RPMI7951 (cell line): Measurements from ENCODE around the gene WWTR1. TPM values are rescaled to one million over a fixed set of nuclear protein-coding genes. Genes with fewer than 3 reads are reported as not detected.

ENCODE experiments used
- DNase-seq: peaks from one replicate; pipeline ENCODE4 v3.0.0-alpha.2; 2012; ENCODE audit warnings: low read depth
- total RNA-seq: library from RNA; depleted of rRNA; stranded (reverse); fragments of >200 nt; shearing (Covaris generic); gene quantifications from 2 replicates; pipeline ENCODE4 v1.2.3, GENCODE V29; 2014

WWTR1 gene
- total RNA-seq, 1 experiment from 2014 or later = 107 TPM

DNA sequence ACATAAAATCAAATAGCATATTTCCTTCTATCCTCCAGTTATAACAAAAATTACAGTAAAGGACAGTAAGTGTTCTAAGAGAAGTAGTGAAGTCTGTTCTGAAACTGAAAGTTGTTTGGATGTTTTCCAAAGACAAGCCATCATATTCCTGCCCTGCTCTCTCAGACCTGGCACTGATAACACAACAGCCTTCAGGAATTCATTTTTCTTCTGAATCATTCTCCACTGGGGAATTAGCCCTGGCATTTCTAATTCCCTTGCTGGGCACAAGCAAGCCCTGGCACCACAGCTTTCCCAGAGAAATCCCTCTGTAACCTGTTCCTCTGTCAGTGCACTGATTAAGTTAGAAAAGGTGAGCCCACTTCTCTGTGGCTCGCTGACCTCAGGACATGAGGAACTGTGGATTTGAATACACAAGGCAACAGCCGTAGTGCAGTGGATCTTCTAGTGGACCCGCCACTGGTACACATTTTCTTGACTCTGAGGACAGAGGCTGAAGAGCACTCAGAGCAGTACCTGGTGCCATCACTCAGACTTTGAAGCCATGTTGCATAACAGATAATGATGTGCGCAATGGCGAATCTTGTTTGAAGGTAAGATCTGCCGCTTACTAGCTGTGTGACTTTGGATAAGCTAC lies 61.6 kb downstream of the WWTR1 start:
- peak; percentile 81 for DNase-seq

DNA sequence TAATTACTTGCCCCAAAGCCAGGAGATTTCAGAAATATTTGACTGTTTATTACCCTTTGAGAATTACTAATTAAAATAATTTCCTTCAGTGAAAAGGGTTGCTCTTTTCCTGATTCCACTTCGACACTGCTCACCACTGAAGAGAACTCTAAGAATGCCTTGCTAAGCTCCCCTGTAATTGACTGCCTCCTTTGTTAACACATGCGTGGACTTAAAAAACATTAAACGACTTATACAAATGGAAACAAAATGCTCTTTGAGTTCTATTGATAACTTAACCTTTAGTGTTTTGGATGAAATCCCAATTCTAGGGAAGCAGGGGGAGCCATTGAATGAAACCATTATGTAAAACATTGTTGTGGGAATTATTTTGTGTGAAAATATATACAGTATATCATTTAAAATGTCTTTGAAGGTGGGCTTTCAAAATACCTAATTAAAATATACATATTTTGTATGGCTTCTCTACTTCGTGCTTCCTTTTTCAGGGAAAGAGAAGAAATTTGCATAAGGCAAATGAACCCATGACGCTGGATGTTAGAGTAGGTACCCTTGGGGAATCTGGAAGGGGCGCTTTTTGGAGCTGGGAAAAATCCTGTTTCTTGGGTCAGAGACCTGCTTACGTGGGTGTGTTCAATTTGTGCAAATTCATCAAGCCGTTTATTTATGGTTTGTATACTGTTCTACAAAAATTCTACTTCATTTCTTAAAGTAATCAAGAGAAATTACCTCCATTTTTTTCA lies 64.2 kb downstream of the WWTR1 start:
- DNase-seq = no peak

DNA sequence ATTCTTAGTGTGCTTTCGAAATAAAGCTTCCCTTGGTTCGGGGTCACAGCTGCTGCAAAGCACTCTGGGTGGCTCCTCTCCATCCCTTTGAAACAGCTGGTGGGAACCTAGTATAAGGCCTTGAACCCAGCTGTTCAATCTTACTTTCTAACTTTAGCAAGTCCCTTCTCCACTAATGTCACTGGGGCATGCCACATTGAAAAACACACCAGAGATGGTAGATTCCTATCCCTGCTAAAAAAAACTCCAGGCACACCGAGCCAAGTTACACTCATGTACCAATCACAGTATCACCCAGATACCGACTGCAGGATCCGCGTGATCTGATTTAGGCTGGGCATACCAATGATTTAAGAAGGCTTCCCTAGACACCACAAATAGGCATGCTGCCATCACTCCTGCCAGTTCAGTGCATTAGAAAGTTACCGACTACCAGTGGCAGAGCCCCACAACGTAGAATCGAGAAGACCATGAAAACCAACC lies 65.0 kb downstream of the WWTR1 start:
- peak; percentile 92 for DNase-seq

DNA sequence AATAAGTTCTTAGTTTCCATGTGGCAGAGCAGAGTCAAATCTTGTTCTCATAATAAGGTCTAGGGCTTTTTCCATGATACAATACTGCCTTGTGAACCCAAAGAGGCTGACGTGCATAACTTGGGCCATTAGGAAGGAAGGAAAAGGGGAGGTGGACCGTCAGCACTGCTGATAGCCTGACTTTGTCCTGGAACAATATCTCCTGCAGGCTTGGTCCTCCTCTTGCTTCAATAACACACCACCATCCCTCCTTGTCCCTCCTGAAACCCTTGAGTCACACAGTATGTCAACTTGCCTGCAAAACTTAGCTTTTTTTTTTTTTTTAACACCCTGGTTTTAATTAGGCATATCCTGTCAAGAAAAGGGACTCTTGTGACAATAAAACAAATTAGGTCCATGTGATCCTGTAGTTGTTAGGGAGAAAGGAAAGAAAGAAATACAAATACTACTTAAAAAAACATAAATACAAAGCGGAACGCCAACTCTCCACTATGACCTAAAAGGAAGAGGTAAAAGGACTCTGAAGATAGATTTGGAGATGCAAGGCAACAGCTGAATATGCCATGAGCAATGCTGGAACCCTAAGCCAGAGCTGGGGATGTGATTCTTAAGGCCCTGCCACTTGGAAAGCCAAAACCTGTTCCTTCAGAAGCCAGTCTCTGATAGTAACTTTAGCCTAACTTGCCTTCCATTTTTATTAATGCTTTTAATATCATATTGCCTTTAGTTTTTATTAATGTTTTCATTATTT lies 67.0 kb downstream of the WWTR1 start:
- DNase-seq = no peak

DNA sequence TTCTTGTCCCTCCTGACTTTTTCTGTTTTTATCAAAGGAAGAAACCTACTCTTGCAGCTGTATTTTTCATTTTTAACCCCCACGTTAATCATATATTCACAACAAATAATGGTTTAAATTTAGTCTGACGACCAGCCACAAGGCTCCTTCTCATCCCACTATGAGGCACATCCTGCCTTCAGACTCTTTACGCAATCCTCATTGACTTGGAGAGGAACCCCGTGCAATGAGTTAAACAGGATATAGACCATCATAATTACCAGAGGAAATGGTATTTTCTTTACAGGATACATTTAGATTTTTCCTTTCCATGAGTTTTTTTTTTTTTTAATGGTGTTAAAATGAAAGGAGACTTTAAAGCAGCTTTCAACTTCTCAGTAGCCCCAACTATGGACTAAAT lies 68.5 kb downstream of the WWTR1 start:
- peak; percentile 86 for DNase-seq

DNA sequence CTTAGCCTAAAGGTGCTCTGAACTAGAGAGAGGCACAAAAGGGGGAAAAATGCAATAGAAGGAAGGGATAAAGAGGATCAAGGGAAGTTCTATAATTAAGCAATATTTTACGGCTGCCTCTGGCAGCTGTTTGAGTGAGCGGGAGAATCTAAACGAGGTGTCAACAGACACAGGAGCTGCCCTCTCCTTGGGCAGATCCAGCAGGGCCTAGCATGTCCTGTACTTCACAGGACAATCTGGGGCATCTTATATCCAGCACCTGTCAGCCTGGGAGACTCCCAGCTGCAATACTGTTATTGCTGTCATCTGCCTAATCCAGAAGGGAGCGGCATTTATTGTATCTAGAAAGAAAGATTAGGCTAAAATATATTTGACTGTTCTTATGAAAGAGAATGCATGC lies 68.9 kb downstream of the WWTR1 start:
- DNase-seq = no peak

DNA sequence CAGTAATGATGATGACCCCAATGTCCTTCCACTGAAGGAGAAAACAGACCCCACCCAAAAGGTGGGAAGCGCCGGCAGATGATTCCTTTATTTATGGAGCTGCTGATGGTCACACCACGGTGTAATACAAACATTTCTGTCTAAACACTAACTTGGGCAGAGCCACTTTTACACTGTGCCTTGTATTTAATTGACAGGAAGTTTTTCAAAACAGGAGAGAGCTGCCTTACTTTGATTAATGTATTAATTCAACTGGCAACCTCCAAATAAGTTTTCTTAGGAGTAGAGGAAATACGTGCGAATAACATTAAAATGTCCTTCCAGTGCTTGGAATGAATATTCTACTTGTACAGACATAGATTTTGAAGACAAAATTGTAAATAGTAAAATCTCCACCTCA lies 70.4 kb downstream of the WWTR1 start:
- no peak for DNase-seq

DNA sequence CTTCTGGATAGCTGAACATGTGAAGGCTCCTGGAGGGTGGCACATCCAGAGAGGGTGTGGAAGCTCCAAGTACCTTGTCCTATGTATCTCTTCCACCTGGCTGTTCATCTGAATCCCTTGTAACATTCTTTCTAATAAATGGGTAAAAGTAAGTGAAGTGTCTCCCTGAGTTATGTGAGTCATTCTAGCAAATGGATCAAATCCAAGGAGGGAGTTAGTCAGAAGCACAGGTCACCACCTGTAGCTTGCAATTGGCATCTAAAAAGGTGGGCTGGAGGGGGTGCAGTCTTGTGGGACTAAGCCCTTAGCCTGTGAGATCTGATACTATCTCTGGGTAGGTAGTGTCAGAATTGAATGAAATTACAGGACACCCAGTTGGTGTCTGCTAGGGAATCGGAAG lies 71.0 kb downstream of the WWTR1 start:
- peak; percentile 65 for DNase-seq

DNA sequence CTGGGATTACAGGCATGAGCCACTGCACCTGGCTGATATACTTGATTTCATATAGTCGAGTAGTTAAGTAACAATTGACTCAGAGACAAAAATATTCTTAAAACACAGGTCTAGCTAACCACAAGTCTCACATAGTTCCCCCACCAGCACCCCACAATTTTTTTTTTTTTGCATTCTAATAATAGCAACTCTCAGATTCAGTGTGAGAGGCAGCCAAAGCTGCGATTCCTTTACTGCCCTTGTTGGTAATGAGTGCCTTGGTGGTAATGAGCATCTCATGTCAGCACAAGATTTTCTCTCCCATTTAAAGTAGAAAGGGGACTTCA lies 72.5 kb downstream of the WWTR1 start:
- DNase-seq = peak; percentile 58

DNA sequence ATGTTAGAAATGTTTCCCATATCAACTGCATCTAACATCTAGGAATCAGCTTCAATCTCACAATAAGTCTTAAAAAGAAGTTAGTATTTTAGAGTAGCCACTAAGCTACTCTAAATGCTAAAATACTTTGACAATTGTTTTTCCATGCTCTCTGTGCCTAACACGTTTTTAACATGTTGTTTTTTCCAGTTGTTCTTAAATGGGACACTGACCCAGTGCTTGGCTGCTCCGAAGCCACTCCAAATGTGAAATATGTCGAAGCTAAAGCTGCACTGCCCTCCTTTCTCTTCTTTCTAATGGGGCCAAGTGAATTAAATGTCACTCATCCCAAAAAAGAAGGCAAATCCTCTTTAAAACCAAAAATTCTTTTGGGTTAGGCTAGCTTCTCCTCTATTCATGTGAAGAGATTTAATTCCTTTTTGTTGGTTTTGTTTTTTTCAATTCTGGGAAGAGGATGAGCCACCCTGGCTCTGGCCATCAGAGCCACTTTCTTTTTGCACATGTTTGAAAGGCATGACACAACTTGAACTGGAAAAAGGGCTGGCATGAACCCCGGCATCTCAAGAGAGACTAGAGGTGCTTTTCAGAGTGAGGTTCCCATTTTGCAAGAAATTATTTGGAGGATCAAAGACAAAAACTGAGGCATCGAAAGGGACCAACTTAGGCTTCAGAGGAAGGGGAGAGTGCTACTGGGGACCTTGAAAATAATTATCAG lies 73.7 kb downstream of the WWTR1 start:
- DNase-seq = no peak

DNA sequence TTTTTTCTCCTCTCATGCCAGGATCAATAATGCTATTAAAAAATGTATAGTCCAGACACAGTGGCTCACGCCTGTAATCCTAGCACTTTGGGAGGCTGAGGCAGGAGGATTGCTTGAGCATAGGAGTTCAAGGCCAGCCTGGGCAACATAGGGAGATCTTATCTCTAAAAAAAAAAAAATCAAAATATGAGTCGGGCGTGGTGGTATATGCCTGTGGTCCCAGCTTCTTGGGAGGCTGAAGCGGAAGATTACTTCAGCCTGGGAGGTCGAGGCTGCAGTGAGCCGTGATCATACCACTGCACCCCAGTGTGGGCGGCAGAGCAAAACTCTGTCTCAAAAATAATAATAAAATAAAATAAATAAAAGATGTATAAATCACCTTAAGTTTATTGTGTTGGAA lies 75.4 kb downstream of the WWTR1 start:
- DNase-seq = no peak

DNA sequence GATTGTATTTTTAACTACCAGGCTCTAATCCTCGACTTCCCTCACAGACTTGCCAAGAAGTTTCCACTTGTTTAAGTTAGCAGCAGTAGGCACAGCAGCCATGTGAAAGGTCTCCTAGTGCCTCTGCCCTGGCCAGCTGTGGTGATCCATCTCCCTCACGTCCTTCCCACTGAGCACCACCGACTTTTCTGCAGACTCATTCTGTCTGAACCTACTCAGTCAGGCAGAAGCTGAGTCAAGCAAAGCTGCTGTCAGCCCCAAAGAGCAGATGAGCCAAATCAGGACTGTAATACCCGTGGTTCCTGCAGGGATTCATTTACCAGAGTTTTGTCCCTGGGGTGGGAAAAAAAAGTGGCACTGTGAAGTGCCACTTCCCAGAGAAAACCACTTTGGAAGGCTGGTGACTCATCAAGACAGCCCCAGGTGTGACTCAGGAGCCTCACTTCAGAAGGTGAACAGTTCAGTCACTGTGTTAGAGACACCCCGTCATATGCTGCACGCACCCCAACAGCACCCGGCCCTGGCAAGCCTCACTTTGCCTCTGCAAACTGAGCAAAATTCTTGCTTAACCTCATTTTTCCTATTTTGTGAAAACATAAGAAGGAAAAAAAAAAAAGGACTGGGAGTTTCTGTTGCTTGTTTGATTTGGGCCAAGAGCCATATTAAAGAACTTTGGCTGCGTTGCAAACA lies 76.0 kb downstream of the WWTR1 start:
- DNase-seq = peak; percentile 99

DNA sequence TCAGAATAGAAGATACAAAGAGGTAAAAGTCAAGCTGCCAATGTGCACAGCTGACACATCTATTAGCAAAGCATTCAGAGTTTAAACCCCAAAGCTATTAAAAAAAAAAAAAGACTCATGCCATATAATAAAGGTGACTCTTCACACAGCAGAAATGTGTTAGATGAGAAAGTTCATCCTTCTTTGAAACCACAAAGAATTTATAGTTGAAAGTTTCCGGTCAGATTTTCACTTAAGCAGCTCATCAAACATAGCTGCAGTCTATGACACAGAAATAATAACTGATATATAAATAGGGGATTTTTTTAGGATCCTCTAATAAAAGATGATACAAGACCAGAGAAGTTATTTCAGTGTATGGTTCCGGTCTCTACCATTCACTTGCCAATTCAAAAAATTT lies 76.6 kb downstream of the WWTR1 start:
- DNase-seq = peak; percentile 71

DNA sequence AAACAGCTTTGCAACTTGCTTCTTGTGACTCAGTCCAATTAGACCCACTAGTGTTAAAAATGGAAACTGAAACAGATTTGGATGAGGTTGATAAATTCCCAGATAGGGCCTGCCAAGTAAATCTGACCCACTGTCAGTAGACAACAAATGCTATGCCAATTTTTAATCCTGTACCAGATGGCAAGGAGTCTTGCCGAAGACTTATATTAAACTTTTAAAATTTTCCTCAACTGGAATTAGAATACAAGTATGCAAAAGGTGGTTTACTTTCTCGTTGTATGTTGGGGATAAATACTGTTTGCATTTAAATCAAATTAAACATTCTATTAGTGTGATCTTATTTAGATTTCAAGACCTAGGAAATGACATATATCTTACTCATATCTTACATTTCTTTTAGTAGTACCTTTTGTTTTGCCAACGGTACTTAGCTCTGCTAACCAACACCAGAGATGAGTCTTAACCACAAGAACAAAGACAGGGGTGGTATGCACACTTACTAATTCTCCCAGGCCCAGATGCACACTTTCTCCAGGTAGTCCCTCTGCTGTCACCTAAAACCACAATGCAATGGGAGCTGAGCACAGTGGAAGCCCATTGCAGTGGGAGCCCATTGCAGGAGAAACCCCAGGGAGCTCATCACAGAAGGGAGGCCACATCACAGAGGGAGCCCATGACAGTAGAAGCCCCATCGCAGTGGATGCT lies 77.8 kb downstream of the WWTR1 start:
- peak; percentile 88 for DNase-seq

DNA sequence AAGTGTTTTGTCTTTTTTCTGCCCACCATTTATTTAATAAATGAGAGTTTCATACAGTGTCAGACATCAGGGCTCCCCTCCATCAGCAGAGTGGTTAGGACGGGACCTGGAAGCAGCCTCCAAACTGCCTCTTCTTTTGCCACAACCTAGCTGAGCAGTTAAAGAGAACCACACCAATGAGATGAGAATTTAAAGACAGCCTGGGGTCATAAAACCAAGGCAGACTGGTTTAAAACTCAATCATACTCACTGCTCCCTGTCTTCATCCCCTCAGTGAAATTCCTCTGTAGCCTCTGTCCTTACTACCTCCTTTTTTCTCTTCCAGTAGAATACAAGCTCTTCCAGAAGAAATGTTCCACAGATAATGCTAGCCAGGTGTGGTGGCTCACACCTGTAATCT lies 78.7 kb downstream of the WWTR1 start:
- DNase-seq = peak; percentile 70

DNA sequence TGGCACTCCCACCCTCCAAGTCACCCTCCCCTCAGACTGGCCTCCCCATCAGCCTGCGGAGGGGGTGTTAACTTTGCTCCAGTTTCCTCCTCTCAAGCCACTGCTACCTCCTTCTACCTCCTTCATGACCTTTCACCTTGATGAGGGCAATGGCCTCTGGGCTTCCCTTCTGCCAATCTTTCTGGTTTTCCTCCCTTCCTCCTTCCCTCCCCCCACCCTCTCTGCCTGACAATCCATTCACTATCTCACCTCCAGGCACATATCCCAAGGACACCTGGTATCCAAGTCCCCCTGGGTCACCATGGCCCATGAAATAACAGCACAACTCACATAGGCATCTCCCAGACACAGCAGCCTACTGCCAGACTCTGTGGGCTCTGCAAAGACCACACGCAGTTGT lies 80.0 kb downstream of the WWTR1 start:
- DNase-seq = no peak

DNA sequence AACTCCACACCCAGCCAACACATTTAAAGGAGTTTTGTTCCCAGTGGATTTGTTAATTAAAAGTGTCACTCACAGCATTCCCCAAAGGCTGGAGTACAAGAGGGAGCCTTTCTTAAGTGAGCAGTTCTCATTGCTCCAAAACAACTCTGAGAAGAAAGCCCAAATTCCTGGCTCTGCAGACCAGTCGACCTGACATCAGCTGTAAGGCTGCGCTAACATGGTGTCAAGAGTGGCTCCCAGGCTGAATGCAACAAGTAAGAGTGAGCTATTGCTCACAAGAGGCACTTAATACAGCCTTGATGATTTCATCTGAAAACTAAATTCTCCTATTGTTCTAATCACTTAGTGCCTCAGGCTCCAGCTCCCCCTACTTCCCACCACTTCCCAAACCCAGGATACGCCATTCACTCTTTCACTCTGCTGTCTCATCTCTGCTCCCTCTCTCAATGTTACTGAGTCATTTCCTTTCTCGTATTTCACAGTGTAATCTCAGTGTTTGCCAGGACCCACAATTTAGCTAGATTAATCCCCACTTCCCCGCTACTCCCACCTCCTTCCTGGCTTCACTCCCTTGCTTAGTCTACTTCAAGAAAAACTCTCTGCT lies 81.8 kb downstream of the WWTR1 start:
- DNase-seq = peak; percentile 100

DNA sequence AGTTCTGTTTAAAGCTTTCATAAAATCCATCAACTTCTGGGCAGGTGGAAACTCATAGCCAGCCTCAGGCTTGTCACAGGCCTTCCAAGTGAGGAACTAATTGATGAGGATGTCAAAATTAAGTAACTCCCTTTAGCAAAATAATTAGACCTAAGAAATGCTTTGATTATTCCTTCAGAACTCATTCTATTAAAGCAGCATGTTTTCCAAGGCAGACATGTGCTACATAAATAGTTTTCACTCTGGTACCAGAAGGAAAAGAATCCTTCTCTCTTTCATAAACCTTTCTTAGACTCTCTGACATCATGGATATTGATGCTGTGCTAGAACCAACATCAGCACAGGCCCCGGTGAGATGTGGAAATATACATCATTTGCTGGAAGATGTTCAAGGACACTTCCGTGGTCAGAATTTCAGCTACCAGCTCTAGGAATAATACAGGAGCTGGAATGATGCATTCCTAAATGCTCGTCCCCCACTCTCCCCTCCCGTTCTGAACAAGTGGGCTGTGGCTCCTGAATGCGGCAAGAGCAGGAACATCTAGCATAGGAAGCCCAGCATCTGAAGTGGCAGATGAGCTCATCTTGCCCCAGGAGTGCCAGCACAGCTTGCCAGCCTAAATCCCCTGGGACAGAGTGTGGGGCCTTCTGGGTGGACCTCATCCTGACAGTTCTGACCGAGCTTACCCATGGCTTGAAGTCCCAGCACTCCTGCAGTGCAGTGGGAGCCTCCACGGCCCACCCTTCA lies 82.4 kb downstream of the WWTR1 start:
- peak; percentile 98 for DNase-seq

DNA sequence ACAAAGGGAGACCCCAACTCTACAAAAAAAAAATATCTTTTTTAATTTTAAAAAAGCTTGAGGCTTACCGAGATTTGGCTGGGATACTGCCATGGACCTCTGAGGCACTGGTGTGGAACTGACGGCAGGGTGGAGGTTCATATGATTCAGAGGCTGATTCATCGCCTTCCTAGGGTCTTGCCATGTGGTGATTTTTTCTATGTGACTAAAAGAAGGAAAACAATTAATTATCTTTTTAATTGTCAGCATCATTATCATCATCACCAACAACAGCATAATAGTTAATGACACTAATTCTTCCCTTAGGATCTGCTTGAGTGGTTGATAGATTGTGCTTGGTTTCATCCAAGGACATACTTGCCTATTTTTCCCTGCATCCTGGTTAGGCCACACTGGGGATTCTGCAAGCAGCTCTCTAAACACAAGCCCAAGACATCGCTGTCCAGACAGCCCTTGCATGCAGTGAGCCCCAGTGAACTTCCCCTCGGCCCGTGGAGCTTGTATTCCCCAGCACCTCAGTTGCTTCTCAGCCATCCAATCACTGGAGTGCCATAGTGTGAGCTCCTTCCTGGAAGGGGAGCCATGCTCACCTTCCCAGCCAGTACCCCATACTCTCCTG lies 84.9 kb downstream of the WWTR1 start:
- DNase-seq = peak; percentile 83
